IMR-90 (cell line): ENCODE data around the gene SYNM. TPM values are rescaled to one million over a fixed set of nuclear protein-coding genes. Genes with fewer than 3 reads are reported as not detected.

Experiments
- ATAC-seq: fragments of 200-7000 bp; cut with Tn5 transposase; 2 replicates; pipeline ENCODE4 v1.9.1; 2020; ENCODE audit warnings: low read depth, mild to moderate bottlenecking, moderate library complexity
- BruUV-seq: library from RNA; stranded (reverse); fragments of 400-500 nt; replicated peaks from 2 replicates; lab custom pipeline; 2021; lab: Mats Ljungman, UMichigan
- CTCF ChIA-PET: fragments of 300-600 bp; formaldehyde crosslinking; extraction: SDS; loops from one replicate; lab custom pipeline; 2021; ENCODE audit warnings: antibody characterized with exemption; lab: Yijun Ruan, JAX
- POLR2A ChIA-PET: fragments of 300-600 bp; sonication (Branson Sonifier 250); formaldehyde crosslinking; loops from one replicate; lab custom pipeline; 2022; ENCODE audit warnings: antibody characterized with exemption; ENCODE audit not compliant: unreplicated experiment; lab: Charles Lee
- DNase-seq: peaks from one replicate; pipeline ENCODE4 v3.0.0; 2013
- H2AFZ ChIP-seq: replicated peaks from 2 replicates; pipeline ENCODE3; 2013; ENCODE audit warnings: low read length, mild to moderate bottlenecking; ENCODE audit not compliant: poor library complexity
- H2AK5ac ChIP-seq: 2 replicates; pipeline ENCODE4 v1.6.1; 2013; ENCODE audit warnings: low read depth, low read length, inconsistent platforms
- H2AK9ac ChIP-seq: replicated peaks from 2 replicates; pipeline ENCODE3; 2013; ENCODE audit warnings: mild to moderate bottlenecking, low read depth, low read length, moderate library complexity; ENCODE audit not compliant: poor library complexity
- H2BK120ac ChIP-seq: 2 replicates; pipeline ENCODE4 v1.6.1; 2013; ENCODE audit warnings: low read depth, low read length, inconsistent platforms
- H2BK15ac ChIP-seq: 3 replicates; pipeline ENCODE4 v1.6.1; 2013; ENCODE audit warnings: low read depth, low read length, inconsistent platforms
- H2BK20ac ChIP-seq: 2 replicates; pipeline ENCODE4 v1.6.1; 2013; ENCODE audit warnings: low read depth, mild to moderate bottlenecking, inconsistent platforms, low read length, moderate library complexity
- H2BK5ac ChIP-seq: 2 replicates; pipeline ENCODE4 v1.6.1; 2013; ENCODE audit warnings: mild to moderate bottlenecking, low read depth, low read length, inconsistent platforms; ENCODE audit not compliant: poor library complexity, severe bottlenecking
- H3K14ac ChIP-seq: replicated peaks from 2 replicates; pipeline ENCODE4 v1.6.1; 2013; ENCODE audit warnings: low read depth, low read length, inconsistent platforms
- H3K18ac ChIP-seq: 2 replicates; pipeline ENCODE4 v1.6.1; 2013; ENCODE audit warnings: low read depth, low read length, control low read depth
- H3K23ac ChIP-seq: 2 replicates; pipeline ENCODE4 v1.6.1; 2013; ENCODE audit warnings: low read depth, low read length, inconsistent platforms
- H3K27ac ChIP-seq: 2 replicates; pipeline ENCODE4 v1.5.1; 2013; ENCODE audit warnings: mild to moderate bottlenecking, control low read depth, low read length; ENCODE audit not compliant: insufficient read depth
- H3K27me3 ChIP-seq: 2 replicates; pipeline ENCODE4 v1.6.1; 2013; ENCODE audit warnings: low read length; ENCODE audit not compliant: control insufficient read depth, insufficient read depth
- H3K36me3 ChIP-seq: 2 replicates; pipeline ENCODE4 v1.6.1; 2013; ENCODE audit warnings: low read length, mixed read lengths; ENCODE audit not compliant: control insufficient read depth, insufficient read depth
- H3K4ac ChIP-seq: 2 replicates; pipeline ENCODE4 v1.6.1; 2013; ENCODE audit warnings: low read depth, low read length, inconsistent platforms
- H3K4me1 ChIP-seq: 2 replicates; pipeline ENCODE4 v1.6.1; 2013; ENCODE audit warnings: low read length, mixed read lengths; ENCODE audit not compliant: control insufficient read depth, insufficient read depth
- H3K4me2 ChIP-seq: 2 replicates; pipeline ENCODE4 v1.6.1; 2013; ENCODE audit warnings: low read depth, mild to moderate bottlenecking, control low read depth, low read length, moderate library complexity
- H3K4me3 ChIP-seq: 2 replicates; pipeline ENCODE4 v1.5.1; 2013; ENCODE audit warnings: low read depth, mild to moderate bottlenecking, control low read depth, low read length, moderate library complexity; ENCODE audit not compliant: insufficient read depth
- H3K56ac ChIP-seq: 2 replicates; pipeline ENCODE4 v1.6.1; 2013; ENCODE audit warnings: low read length, inconsistent platforms; ENCODE audit not compliant: insufficient read depth; ENCODE audit errors: extremely low read depth
- H3K79me1 ChIP-seq, 2 experiments: 2 replicates each; pipeline ENCODE4 v1.6.1; 2013; ENCODE audit warnings: low read length in 2 of 2, inconsistent platforms in 1 of 2, low read depth in 1 of 2
- H3K9ac ChIP-seq: 2 replicates; pipeline ENCODE4 v1.6.1; 2013; ENCODE audit warnings: low read depth, low read length, control low read depth
- H3K9me1 ChIP-seq: 2 replicates; pipeline ENCODE4 v1.6.1; 2013; ENCODE audit warnings: low read length, inconsistent platforms; ENCODE audit not compliant: insufficient read depth
- H3K9me3 ChIP-seq: 2 replicates; pipeline ENCODE4 v1.6.1; 2013; ENCODE audit warnings: low read length; ENCODE audit not compliant: control insufficient read depth, insufficient read depth
- H4K20me1 ChIP-seq: 2 replicates; pipeline ENCODE4 v1.6.1; 2013; ENCODE audit warnings: low read length, inconsistent platforms; ENCODE audit not compliant: insufficient read depth
- H4K5ac ChIP-seq: 2 replicates; pipeline ENCODE4 v1.6.1; 2013; ENCODE audit warnings: mild to moderate bottlenecking, low read depth, low read length, control low read depth
- H4K8ac ChIP-seq, 2 experiments: 2 replicates each; pipeline ENCODE4 v1.6.1; 2013; ENCODE audit warnings: low read depth in 2 of 2, low read length in 2 of 2, control low read depth in 1 of 2, inconsistent platforms in 1 of 2
- H4K91ac ChIP-seq: 2 replicates; pipeline ENCODE4 v1.6.1; 2013; ENCODE audit warnings: low read depth, low read length, inconsistent platforms; ENCODE audit not compliant: insufficient read depth
- BHLHE40 ChIP-seq: fragments of 150-350 bp; IDR thresholded peaks from 2 replicates; pipeline ENCODE4 v1.6.1; 2016; ENCODE audit warnings: mild to moderate bottlenecking, low read depth, low read length
- CHD1 ChIP-seq: IDR thresholded peaks from 2 replicates; pipeline ENCODE4 v1.6.1; 2012; ENCODE audit warnings: low read depth, low read length, improper control_type of control experiment
- ELK1 ChIP-seq: fragments of 150-350 bp; IDR thresholded peaks from 2 replicates; pipeline ENCODE4 v1.6.1; 2016; ENCODE audit warnings: low read depth, mild to moderate bottlenecking, low read length, moderate library complexity, borderline replicate concordance
- FOS ChIP-seq: fragments of 150-350 bp; IDR thresholded peaks from 2 replicates; pipeline ENCODE4 v1.6.1; 2016; ENCODE audit warnings: low read depth, low read length
- MAFK ChIP-seq: IDR thresholded peaks from 2 replicates; pipeline ENCODE4 v1.6.1; 2012; ENCODE audit warnings: low read depth, low read length, improper control_type of control experiment
- MAZ ChIP-seq: IDR thresholded peaks from 2 replicates; pipeline ENCODE4 v1.6.1; 2012; ENCODE audit warnings: low read depth, mild to moderate bottlenecking, low read length, improper control_type of control experiment, moderate library complexity, borderline replicate concordance
- MXI1 ChIP-seq: IDR thresholded peaks from 2 replicates; pipeline ENCODE4 v1.6.1; 2012; ENCODE audit warnings: low read depth, mild to moderate bottlenecking, low read length, moderate library complexity, borderline replicate concordance
- POLR2A ChIP-seq: IDR thresholded peaks from 2 replicates; pipeline ENCODE4 v1.6.1; 2012; ENCODE audit warnings: mild to moderate bottlenecking, low read depth, low read length
- RAD21 ChIP-seq: IDR thresholded peaks from 2 replicates; pipeline ENCODE4 v1.6.1; 2012; ENCODE audit warnings: low read length, improper control_type of control experiment
- SMC3 ChIP-seq: fragments of 150-350 bp; IDR thresholded peaks from 2 replicates; pipeline ENCODE4 v1.6.1; 2016; ENCODE audit warnings: low read depth, mild to moderate bottlenecking, antibody characterized with exemption, low read length, moderate library complexity
- WGBS, 2 experiments: methylation state at CpG; one replicate each; pipeline versions ENCODE4 v1.1.5 to v1.1.7; 2013; ENCODE audit warnings: missing lambda C conversion rate in 2 of 2; ENCODE audit not compliant: insufficient read length in 1 of 2; ENCODE audit errors: extremely low coverage in 2 of 2; 5-methylcytosine and 5-hydroxymethylcytosine counted together
- dilution Hi-C: fragments of 300-500 bp; cut with HindIII; formaldehyde crosslinking; loops from one replicate; pipeline ENCODE4 v1.14.3; 2018; ENCODE audit warnings: low sequenced_read_pairs; ENCODE audit not compliant: unreplicated experiment
- in situ Hi-C: fragments of 300-500 bp; cut with MboI; formaldehyde crosslinking; loops from 3 replicates; pipeline ENCODE4 v1.14.3; 2019; ENCODE audit warnings: low sequenced_read_pairs, inconsistent platforms, mixed read lengths
- intact Hi-C: fragments of 100-400 bp; cut with micrococcal nuclease; formaldehyde crosslinking; loops from 2 replicates; pipeline ENCODE4 v1.10.0; 2022
- polyA plus RNA-seq, 3 experiments: library from polyadenylated mRNA; depleted of rRNA; stranded (reverse); fragments of >200 nt; gene quantifications; 2 replicates each; pipeline ENCODE4 v1.2.3, GENCODE V29; 2012; ENCODE audit warnings: low replicate concordance in 1 of 3
- total RNA-seq: library from RNA; depleted of rRNA; stranded (reverse); fragments of >200 nt; gene quantifications from 2 replicates; pipeline ENCODE4 v1.2.3, GENCODE V29; 2012
- TF ChIP-seq, protein P1 (sequence below): fragments of 150-350 bp; IDR thresholded peaks from 2 replicates; pipeline ENCODE4 v1.6.1; 2017; ENCODE audit warnings: mild to moderate bottlenecking, antibody characterized with exemption, low read length, low read depth

Gene SYNM
- total and polyA plus RNA-seq, 2 of the 4 experiments (the other 2 are of a cell fraction) = 2.1 to 3.4 TPM

DNA sequence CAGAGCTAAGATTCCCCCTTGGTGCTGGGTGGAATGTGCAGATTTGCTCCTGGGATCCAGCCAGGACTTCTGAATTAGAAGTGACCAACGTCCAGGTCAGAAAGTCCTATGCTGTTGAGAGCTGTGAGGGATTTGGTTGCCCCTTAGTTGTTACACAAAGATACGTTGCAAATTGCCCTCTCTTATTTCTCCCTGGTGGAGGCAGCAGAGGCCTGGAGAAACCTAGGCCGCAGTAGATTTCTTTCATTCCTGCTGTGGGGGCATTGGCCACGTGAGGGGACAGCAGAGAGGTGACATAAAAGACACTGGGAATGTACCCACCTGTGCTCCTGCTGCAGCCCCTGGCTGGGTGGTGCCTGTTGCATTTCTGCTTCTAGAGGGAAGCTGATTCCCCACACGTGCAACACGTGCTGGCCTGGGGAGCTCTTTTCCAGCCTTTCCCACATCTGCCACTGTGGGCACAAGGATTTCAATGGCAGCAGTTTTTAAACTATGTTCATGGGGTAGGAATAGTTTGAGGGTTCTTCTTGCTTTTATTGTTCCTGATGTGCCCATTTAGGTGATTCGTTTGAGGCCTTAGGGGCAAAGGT, 65.7 kb downstream of the SYNM start (continued):
- TF ChIP-seq CHD1 = no peak

DNA sequence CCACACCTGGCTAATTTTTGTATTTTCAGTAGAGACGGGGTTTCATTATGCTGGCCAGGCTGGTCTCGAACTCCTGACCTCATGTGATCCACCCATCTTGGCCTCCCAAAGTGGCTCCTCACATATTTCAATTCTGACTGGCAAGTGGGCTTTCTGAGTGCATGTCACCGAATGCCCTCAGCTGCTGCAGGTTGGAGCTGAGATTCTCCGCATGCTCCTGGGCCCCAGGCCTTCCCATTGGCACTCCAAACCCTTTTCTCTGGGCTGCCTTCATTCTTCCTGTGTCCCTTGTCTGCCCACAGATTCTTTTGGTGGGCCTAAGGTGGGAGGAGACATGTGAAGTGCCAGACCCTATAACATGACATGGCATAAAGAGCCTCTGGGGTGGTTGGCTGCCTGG, 67.3 kb downstream of the SYNM start:
- H2AK5ac ChIP-seq = no peak overlapping the region
- intact Hi-C loops (no loop called here), in situ Hi-C loops (no loop called here), dilution Hi-C loops (no loop called here)
- ChIA-PET POLR2A (no interaction called here), CTCF (interaction anchor here (0.5 kb wide), 1 partner anchor 24 kb away, joined by 4 read pairs; no protein-coding TSS in a partner anchor)
- H3K79me1 ChIP-seq = peaks cover 3 to 19% of the 10 kb centered on the region in 2 experiments; a peak in 3 of 4 replicates
- H3K36me3 ChIP-seq = peaks cover 16% of the 10 kb centered on the region
- no peak overlapping the region for H3K18ac ChIP-seq
- no peak overlapping the region for H3K27ac ChIP-seq
- H3K4ac ChIP-seq = no peak overlapping the region
- H2BK15ac ChIP-seq = no peak overlapping the region
- no peak overlapping the region for H2BK5ac ChIP-seq
- H3K9ac ChIP-seq = no peak overlapping the region
- H2AFZ ChIP-seq = no peak overlapping the region
- H2AK9ac ChIP-seq = no peak overlapping the region
- DNase-seq = no peak
- H2BK120ac ChIP-seq = no peak overlapping the region
- H4K91ac ChIP-seq = no peak overlapping the region
- H3K4me1 ChIP-seq = peaks cover 24% of the 10 kb centered on the region
- no peak for TF ChIP-seq ELK1
- TF ChIP-seq BHLHE40 = no peak
- no peak for TF ChIP-seq POLR2A
- no peak for TF ChIP-seq CHD1
- TF ChIP-seq, protein P1, sequence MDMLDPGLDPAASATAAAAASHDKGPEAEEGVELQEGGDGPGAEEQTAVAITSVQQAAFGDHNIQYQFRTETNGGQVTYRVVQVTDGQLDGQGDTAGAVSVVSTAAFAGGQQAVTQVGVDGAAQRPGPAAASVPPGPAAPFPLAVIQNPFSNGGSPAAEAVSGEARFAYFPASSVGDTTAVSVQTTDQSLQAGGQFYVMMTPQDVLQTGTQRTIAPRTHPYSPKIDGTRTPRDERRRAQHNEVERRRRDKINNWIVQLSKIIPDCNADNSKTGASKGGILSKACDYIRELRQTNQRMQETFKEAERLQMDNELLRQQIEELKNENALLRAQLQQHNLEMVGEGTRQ = no peak
- TF ChIP-seq RAD21 = no peak
- TF ChIP-seq SMC3 = no peak
- no peak for TF ChIP-seq MAFK
- no peak for TF ChIP-seq MAZ
- no peak for TF ChIP-seq MXI1
- no peak for TF ChIP-seq FOS
- peaks cover 28% of the 10 kb centered on the region for H3K9me1 ChIP-seq
- BruUV-seq = no TSS peak
- WGBS, 2 experiments = 100% methylated on average over 4 of the region's 4 CpGs; no CpG with 5 or more reads in 1 of the 2 experiments
- H3K9me3 ChIP-seq = no peaks in the 10 kb centered on the region
- H4K20me1 ChIP-seq = peaks cover 8% of the 10 kb centered on the region; the same call in 1 of the 2 replicates
- no peaks in the 10 kb centered on the region for H3K27me3 ChIP-seq
- no peak for ATAC-seq
- H3K23ac ChIP-seq = no peak overlapping the region
- H3K4me3 ChIP-seq = no peak overlapping the region
- H3K56ac ChIP-seq = no peak overlapping the region
- no peak overlapping the region for H4K8ac ChIP-seq
- no peak overlapping the region for H3K14ac ChIP-seq
- no peak overlapping the region for H3K4me2 ChIP-seq
- H4K5ac ChIP-seq = no peak overlapping the region
- H2BK20ac ChIP-seq = no peak overlapping the region
